ENCODE results near the gene ORMDL3. TPM values are rescaled to one million over a fixed set of nuclear protein-coding genes. Genes with fewer than 3 reads are reported as not detected.
A peak's percentile ranks its signal among the peaks of the same experiment; 100 is the strongest.
"Not testable (repeated sequence)": the region's sequence is repeated elsewhere in the genome, so short reads cannot be mapped to it uniquely, and the experiment has no call there.

The ORMDL3 gene
- total RNA-seq, 1 donor from 2014 or later, result 59.4 TPM

- H3K36me3 Mint-ChIP-seq (ENCODE audit: unreplicated experiment), result peaks cover 14% of the 10 kb centered on the region
- H3K4me3 Mint-ChIP-seq (ENCODE audit: unreplicated experiment), result no peak overlapping the region
- H3K9me3 Mint-ChIP-seq (ENCODE audit: unreplicated experiment), result no peaks in the 10 kb centered on the region
- no peaks in the 10 kb centered on the region for H3K4me1 Mint-ChIP-seq (ENCODE audit: unreplicated experiment)
- no peak overlapping the region for H3K27ac Mint-ChIP-seq (ENCODE audit: unreplicated experiment)
- no peaks in the 10 kb centered on the region for H3K27me3 Mint-ChIP-seq (ENCODE audit: unreplicated experiment)
- TF ChIP-seq CTCF (IDR thresholded peaks at IDR 0.05), result no peak
- DNase-seq (ENCODE audit: extremely low spot score, unreplicated experiment), result no peak
Measured at GRCh38 chr17:39908789-39909352, 18.5 kb downstream of the ORMDL3 start.

GRCh38 chr17:39904990-39905288 lies 22.5 kb downstream of the ORMDL3 start:
- Mint-ChIP-seq H3K27me3 (ENCODE audit: unreplicated experiment) (no peaks in the 10 kb centered on the region), H3K9me3 (ENCODE audit: unreplicated experiment) (no peaks in the 10 kb centered on the region), H3K4me1 (ENCODE audit: unreplicated experiment) (peaks cover 3% of the 10 kb centered on the region), H3K4me3 (ENCODE audit: unreplicated experiment) (no peak overlapping the region), H3K27ac (ENCODE audit: unreplicated experiment) (no peak overlapping the region), H3K36me3 (ENCODE audit: unreplicated experiment) (peaks cover 10% of the 10 kb centered on the region)
- TF ChIP-seq CTCF (IDR thresholded peaks at IDR 0.05), result no peak
- DNase-seq (ENCODE audit: extremely low spot score, unreplicated experiment), result no peak

GRCh38 chr17:39903158-39903884 lies 24.1 kb downstream of the ORMDL3 start:
- no peak overlapping the region for H3K27ac Mint-ChIP-seq (ENCODE audit: unreplicated experiment)
- TF ChIP-seq CTCF (IDR thresholded peaks at IDR 0.05), result no peak
- H3K27me3 Mint-ChIP-seq (ENCODE audit: unreplicated experiment), result peaks cover 5% of the 10 kb centered on the region
- no peaks in the 10 kb centered on the region for H3K9me3 Mint-ChIP-seq (ENCODE audit: unreplicated experiment)
- H3K4me3 Mint-ChIP-seq (ENCODE audit: unreplicated experiment), result no peak overlapping the region
- H3K4me1 Mint-ChIP-seq (ENCODE audit: unreplicated experiment), result peaks cover 3% of the 10 kb centered on the region
- peaks cover 5% of the 10 kb centered on the region for H3K36me3 Mint-ChIP-seq (ENCODE audit: unreplicated experiment)
- peak; percentile 17 for DNase-seq (ENCODE audit: extremely low spot score, unreplicated experiment)

GRCh38 chr17:39902027-39902426 lies 25.4 kb downstream of the ORMDL3 start:
- not testable (repeated sequence) for H3K9me3 Mint-ChIP-seq (ENCODE audit: unreplicated experiment); H3K27ac Mint-ChIP-seq (ENCODE audit: unreplicated experiment); H3K4me1 Mint-ChIP-seq (ENCODE audit: unreplicated experiment); H3K4me3 Mint-ChIP-seq (ENCODE audit: unreplicated experiment); H3K36me3 Mint-ChIP-seq (ENCODE audit: unreplicated experiment); H3K27me3 Mint-ChIP-seq (ENCODE audit: unreplicated experiment)
- DNase-seq (ENCODE audit: extremely low spot score, unreplicated experiment), result peak; percentile 32

- no peaks in the 10 kb centered on the region for H3K36me3 Mint-ChIP-seq (ENCODE audit: unreplicated experiment)
- H3K9me3 Mint-ChIP-seq (ENCODE audit: unreplicated experiment), result no peaks in the 10 kb centered on the region
- H3K4me3 Mint-ChIP-seq (ENCODE audit: unreplicated experiment), result no peak overlapping the region
- H3K27ac Mint-ChIP-seq (ENCODE audit: unreplicated experiment), result no peak overlapping the region
- peaks cover 23% of the 10 kb centered on the region for H3K27me3 Mint-ChIP-seq (ENCODE audit: unreplicated experiment)
- H3K4me1 Mint-ChIP-seq (ENCODE audit: unreplicated experiment), result peaks cover 3% of the 10 kb centered on the region
- no peak for TF ChIP-seq CTCF (IDR thresholded peaks at IDR 0.05)
- no peak for DNase-seq (ENCODE audit: extremely low spot score, unreplicated experiment)
Measured at GRCh38 chr17:39899215-39899614, 28.2 kb downstream of the ORMDL3 start.

Data from osteocyte (in vitro differentiated cells).